GM12892 (cell line): ENCODE data around the gene ABI1.

Experiments
- POLR2A ChIP-seq: IDR thresholded peaks from 2 replicates; pipeline ENCODE4 v1.6.1; 2011; ENCODE audit warnings: low read depth, low read length, control low read depth
- POLR2AphosphoS5 ChIP-seq: IDR thresholded peaks from 2 replicates; pipeline ENCODE4 v1.6.1; 2011; ENCODE audit warnings: low read depth, low read length, control low read depth
- TAF1 ChIP-seq: IDR thresholded peaks from 2 replicates; pipeline ENCODE4 v1.6.1; 2011; ENCODE audit warnings: low read depth, mild to moderate bottlenecking, control low read depth, low read length, borderline replicate concordance

GRCh38 chr10:26859241-26860101 is 1.3 kb downstream of the ABI1 start:
- TF ChIP-seq POLR2A (no peak), POLR2AphosphoS5 (no peak), TAF1 (no peak)
